ENCODE results near the gene CNRIP1.
"Not testable (repeated sequence)": the region's sequence is repeated elsewhere in the genome, so short reads cannot be mapped to it uniquely, and the experiment has no call there.

Gene CNRIP1

GRCh38 chr2:68319398-68320117, at the start of gene CNRIP1:
Gene CNRIP1 (minus strand): TSS chr2:68319949. CDS start chr2:68319400, 549 bp downstream.
- DNase-seq: no peak

GRCh38 chr2:68369337-68369734, 49.6 kb upstream of the CNRIP1 start:
- DNase-seq: no peak

GRCh38 chr2:68368654-68369336, 49.0 kb upstream of the CNRIP1 start:
- no peak for DNase-seq

GRCh38 chr2:68367953-68368653, 48.4 kb upstream of the CNRIP1 start:
- no peak for DNase-seq

- DNase-seq: no peak
Observed at GRCh38 chr2:68366083-68366560, 46.4 kb upstream of the CNRIP1 start.

GRCh38 chr2:68365087-68365486, 45.3 kb upstream of the CNRIP1 start, which contains the start of gene PLEK:
Gene PLEK (plus strand): TSS chr2:68365282. CDS start chr2:68365352, 70 bp downstream.
- DNase-seq: no peak

- DNase-seq: no peak
Observed at GRCh38 chr2:68363721-68364120, 44.0 kb upstream of the CNRIP1 start.

- no peak for DNase-seq
Observed at GRCh38 chr2:68362749-68363148, 43.0 kb upstream of the CNRIP1 start.

GRCh38 chr2:68362069-68362468, 42.3 kb upstream of the CNRIP1 start:
- peak; percentile 74 for DNase-seq

GRCh38 chr2:68359889-68360288, 40.1 kb upstream of the CNRIP1 start:
- no peak for DNase-seq

- DNase-seq: peak; percentile 46
Observed at GRCh38 chr2:68357605-68358337, 38.0 kb upstream of the CNRIP1 start.

GRCh38 chr2:68356599-68357239, 37.0 kb upstream of the CNRIP1 start:
- DNase-seq: no peak

- no peak for DNase-seq
Observed at GRCh38 chr2:68352651-68353391, 33.1 kb upstream of the CNRIP1 start.

- DNase-seq: no peak
Observed at GRCh38 chr2:68351997-68352396, 32.2 kb upstream of the CNRIP1 start.

GRCh38 chr2:68349091-68349490, 29.3 kb upstream of the CNRIP1 start:
- not testable (repeated sequence) for DNase-seq

- DNase-seq: no peak
Observed at GRCh38 chr2:68345129-68345875, 25.6 kb upstream of the CNRIP1 start.

GRCh38 chr2:68344031-68344430, 24.3 kb upstream of the CNRIP1 start:
- DNase-seq: no peak

GRCh38 chr2:68342470-68342869, 22.7 kb upstream of the CNRIP1 start:
- no peak for DNase-seq

GRCh38 chr2:68341583-68341982, 21.8 kb upstream of the CNRIP1 start:
- DNase-seq: no peak

- no peak for DNase-seq
Observed at GRCh38 chr2:68341062-68341329, 21.2 kb upstream of the CNRIP1 start.
